ENCODE data around the gene WDR73. TPM values are rescaled to one million over a fixed set of nuclear protein-coding genes. Genes with fewer than 3 reads are reported as not detected.

WDR73 gene
- total RNA-seq, 1 donor from 2014 or later: 51.8 TPM

DNA sequence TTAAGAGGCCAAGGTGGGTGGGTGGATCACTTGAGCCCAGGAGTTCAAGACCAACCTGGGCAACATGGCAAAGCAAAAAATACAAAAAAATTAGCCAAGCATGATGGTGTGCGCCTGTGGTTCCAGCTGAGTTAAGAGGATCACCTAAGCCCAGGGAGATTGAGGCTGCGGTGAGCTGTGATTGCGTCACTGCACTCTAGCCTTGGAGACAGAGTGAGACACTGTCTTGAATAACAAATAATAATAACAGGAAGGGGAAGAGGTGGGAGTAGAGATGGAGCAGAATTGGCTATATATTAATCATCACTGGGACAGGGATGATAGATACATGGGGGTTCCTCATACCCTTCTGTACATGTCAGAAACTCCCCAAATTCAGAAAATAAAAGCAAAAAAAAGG, 27.7 kb upstream of the WDR73 start:
- TF ChIP-seq, protein P1, sequence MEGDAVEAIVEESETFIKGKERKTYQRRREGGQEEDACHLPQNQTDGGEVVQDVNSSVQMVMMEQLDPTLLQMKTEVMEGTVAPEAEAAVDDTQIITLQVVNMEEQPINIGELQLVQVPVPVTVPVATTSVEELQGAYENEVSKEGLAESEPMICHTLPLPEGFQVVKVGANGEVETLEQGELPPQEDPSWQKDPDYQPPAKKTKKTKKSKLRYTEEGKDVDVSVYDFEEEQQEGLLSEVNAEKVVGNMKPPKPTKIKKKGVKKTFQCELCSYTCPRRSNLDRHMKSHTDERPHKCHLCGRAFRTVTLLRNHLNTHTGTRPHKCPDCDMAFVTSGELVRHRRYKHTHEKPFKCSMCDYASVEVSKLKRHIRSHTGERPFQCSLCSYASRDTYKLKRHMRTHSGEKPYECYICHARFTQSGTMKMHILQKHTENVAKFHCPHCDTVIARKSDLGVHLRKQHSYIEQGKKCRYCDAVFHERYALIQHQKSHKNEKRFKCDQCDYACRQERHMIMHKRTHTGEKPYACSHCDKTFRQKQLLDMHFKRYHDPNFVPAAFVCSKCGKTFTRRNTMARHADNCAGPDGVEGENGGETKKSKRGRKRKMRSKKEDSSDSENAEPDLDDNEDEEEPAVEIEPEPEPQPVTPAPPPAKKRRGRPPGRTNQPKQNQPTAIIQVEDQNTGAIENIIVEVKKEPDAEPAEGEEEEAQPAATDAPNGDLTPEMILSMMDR (conservative IDR thresholded peaks at IDR 0.05): no peak
- peaks cover 23% of the 10 kb centered on the region for H3K36me3 Mint-ChIP-seq
- DNase-seq (ENCODE audit: extremely low spot score, unreplicated experiment): no peak
- no peak overlapping the region for H3K27ac Mint-ChIP-seq
- no peaks in the 10 kb centered on the region for H3K27me3 Mint-ChIP-seq
- H3K4me3 Mint-ChIP-seq: no peak overlapping the region
- H3K4me1 Mint-ChIP-seq (ENCODE audit: unreplicated experiment): no peaks in the 10 kb centered on the region
- no peaks in the 10 kb centered on the region for H3K9me3 Mint-ChIP-seq

DNA sequence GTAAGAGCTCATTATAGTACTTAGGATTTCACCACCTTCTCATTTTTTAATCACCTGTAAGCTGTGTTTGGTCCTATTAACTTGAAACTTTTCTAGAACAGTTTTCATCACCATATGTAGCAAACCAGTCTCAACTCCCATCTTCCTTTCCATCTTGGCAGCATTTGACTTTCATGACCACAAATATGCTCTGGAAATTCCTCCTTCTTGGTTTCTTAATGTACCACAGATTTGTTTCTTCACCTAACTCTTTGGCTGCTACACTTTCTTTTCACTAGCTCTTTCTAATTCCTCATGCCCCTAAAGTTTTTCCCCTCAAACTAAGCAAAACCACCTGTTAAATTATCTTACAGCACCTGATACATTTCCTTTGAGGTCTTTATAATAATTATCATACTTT, 17.1 kb upstream of the WDR73 start:
- Mint-ChIP-seq H3K9me3 (no peaks in the 10 kb centered on the region), H3K4me3 (no peak overlapping the region), H3K27me3 (no peaks in the 10 kb centered on the region), H3K4me1 (ENCODE audit: unreplicated experiment) (no peaks in the 10 kb centered on the region), H3K27ac (no peak overlapping the region), H3K36me3 (peaks cover 30% of the 10 kb centered on the region)
- TF ChIP-seq, protein P1 (conservative IDR thresholded peaks at IDR 0.05): no peak
- no peak for DNase-seq (ENCODE audit: extremely low spot score, unreplicated experiment)

DNA sequence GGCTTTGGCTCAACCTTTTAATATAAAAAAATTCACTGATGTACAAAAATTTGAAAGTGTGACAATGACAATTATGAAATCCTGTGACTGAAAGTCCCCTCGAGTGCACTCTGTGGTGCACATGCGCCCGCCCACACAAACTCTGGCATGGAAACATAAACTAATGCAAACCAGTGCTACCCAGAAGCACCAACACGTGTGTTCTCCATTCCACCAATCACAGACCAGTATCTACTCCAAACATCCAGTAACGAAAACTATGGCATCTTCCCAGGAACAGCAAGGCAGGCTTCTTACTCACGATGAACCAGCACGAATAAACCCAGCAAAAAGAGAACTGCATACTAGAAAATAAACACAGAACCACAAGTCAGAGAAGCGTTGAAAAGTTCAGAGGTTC, 15.6 kb upstream of the WDR73 start:
- Mint-ChIP-seq H3K27ac (no peak overlapping the region), H3K4me3 (no peak overlapping the region), H3K27me3 (no peaks in the 10 kb centered on the region), H3K9me3 (no peaks in the 10 kb centered on the region), H3K4me1 (ENCODE audit: unreplicated experiment) (no peaks in the 10 kb centered on the region), H3K36me3 (peaks cover 31% of the 10 kb centered on the region)
- TF ChIP-seq, protein P1 (conservative IDR thresholded peaks at IDR 0.05): no peak
- no peak for DNase-seq (ENCODE audit: extremely low spot score, unreplicated experiment)

DNA sequence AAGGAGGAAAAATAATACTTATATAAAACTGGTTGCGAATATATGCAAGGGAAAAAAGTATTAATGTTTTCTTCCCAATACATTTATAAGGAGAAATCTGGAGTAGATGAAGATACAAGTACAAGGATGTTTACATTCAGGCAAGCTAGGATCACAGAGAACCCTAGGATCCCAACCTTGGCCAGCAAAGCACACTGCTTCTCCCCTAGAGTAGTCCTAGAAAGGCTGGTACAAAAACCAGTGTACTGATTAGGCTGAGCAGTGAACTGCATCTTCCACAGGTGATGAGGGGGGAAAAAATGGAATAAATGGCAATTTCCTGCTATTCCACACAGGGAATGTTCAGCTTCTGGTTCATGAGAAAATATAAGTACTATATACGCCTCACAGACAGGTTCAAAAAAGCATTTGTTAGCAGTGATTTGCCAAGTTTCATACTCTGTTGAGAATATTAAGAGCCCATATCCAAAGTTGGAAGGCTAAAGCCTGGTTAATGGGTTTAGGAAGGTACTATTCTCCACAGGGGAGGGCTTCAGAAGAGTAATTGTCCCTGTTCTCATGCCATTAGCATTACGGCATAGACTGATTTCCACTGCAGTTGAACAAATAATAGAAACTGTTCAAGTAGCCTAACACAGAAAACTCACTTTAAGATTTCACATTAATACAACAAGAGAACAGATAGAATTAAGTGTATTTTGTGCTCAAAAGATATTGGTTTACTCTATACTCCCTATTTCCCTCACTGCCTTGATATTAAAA, 14.3 kb upstream of the WDR73 start:
- Mint-ChIP-seq H3K4me1 (ENCODE audit: unreplicated experiment) (no peaks in the 10 kb centered on the region), H3K27ac (no peak overlapping the region), H3K4me3 (no peak overlapping the region), H3K36me3 (peaks cover 29% of the 10 kb centered on the region), H3K27me3 (no peaks in the 10 kb centered on the region), H3K9me3 (no peaks in the 10 kb centered on the region)
- DNase-seq (ENCODE audit: extremely low spot score, unreplicated experiment): no peak
- TF ChIP-seq, protein P1 (conservative IDR thresholded peaks at IDR 0.05): no peak

DNA sequence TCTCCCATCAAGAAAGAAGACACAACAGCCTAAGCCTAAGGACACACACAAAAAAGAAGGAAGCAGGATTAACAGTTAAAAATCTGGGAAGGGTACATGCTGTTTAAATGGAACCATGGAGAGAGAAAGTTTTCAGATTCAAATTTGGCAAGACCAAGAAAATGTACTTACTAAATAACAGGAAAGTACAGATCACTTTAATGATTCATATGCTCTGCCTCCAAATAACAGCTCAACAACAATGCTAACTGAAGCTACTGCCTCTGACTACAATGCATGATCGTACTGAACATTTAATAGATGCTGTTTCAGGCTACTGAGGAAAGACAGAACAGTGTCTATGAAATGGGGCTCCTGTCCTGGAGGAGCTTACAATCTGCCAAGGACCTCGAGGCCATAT, 12.3 kb upstream of the WDR73 start:
- H3K36me3 Mint-ChIP-seq: peaks cover 23% of the 10 kb centered on the region
- H3K27ac Mint-ChIP-seq: no peak overlapping the region
- no peaks in the 10 kb centered on the region for H3K9me3 Mint-ChIP-seq
- no peaks in the 10 kb centered on the region for H3K27me3 Mint-ChIP-seq
- H3K4me3 Mint-ChIP-seq: no peak overlapping the region
- DNase-seq (ENCODE audit: extremely low spot score, unreplicated experiment): no peak
- TF ChIP-seq, protein P1 (conservative IDR thresholded peaks at IDR 0.05): no peak
- no peaks in the 10 kb centered on the region for H3K4me1 Mint-ChIP-seq (ENCODE audit: unreplicated experiment)
